Measurements from ENCODE around the gene IL22RA2. TPM values are rescaled to one million over a fixed set of nuclear protein-coding genes. Genes with fewer than 3 reads are reported as not detected.
"Not testable (repeated sequence)": the region's sequence is repeated elsewhere in the genome, so short reads cannot be mapped to it uniquely, and the experiment has no call there.

The IL22RA2 gene
- total and polyA plus RNA-seq, 12 donors = not detected

DNA sequence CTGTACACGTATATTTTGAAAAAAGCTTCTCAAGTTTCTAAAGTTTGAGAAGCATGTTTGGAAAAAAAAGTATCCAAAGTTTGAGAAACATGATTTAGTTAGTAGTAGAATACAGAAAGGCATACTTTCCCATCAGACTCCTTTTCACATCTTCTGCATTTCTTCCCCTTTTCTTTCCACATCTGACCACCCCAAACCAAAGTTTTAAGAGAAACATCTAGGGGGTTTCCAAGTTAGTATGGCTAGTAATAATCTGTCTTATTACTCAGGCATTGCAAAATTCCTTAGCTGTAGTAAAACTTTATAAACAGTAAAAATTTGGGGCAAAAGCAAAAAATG, 65.7 kb downstream of the IL22RA2 start:
- no peak for TF ChIP-seq POLR2A (IDR thresholded peaks at IDR 0.05)
- TF ChIP-seq, protein P1, sequence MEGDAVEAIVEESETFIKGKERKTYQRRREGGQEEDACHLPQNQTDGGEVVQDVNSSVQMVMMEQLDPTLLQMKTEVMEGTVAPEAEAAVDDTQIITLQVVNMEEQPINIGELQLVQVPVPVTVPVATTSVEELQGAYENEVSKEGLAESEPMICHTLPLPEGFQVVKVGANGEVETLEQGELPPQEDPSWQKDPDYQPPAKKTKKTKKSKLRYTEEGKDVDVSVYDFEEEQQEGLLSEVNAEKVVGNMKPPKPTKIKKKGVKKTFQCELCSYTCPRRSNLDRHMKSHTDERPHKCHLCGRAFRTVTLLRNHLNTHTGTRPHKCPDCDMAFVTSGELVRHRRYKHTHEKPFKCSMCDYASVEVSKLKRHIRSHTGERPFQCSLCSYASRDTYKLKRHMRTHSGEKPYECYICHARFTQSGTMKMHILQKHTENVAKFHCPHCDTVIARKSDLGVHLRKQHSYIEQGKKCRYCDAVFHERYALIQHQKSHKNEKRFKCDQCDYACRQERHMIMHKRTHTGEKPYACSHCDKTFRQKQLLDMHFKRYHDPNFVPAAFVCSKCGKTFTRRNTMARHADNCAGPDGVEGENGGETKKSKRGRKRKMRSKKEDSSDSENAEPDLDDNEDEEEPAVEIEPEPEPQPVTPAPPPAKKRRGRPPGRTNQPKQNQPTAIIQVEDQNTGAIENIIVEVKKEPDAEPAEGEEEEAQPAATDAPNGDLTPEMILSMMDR (IDR thresholded peaks at IDR 0.05) = no peak
- Histone ChIP-seq H3K27ac (no peak overlapping the region), H3K36me3 (replicated peaks in 1 of 2) (no peaks in the 10 kb centered on the region), H3K9me3 (replicated peaks in 1 of 3) (no peaks in the 10 kb centered on the region), H3K4me1 (replicated peaks in 1 of 2) (no peaks in the 10 kb centered on the region), H3K27me3 (no peaks in the 10 kb centered on the region), H3K4me3 (no peak overlapping the region)
- 44 to 68% (median 54%) methylated on average over 1 of the region's 1 CpG for WGBS, 4 donors
- no peak for DNase-seq
- intact Hi-C loops (cut with DNase I) = loop anchor here in 1 of 2 donors (10.0 kb wide), 1 partner anchor 157 kb away; no protein-coding TSS in a partner anchor

DNA sequence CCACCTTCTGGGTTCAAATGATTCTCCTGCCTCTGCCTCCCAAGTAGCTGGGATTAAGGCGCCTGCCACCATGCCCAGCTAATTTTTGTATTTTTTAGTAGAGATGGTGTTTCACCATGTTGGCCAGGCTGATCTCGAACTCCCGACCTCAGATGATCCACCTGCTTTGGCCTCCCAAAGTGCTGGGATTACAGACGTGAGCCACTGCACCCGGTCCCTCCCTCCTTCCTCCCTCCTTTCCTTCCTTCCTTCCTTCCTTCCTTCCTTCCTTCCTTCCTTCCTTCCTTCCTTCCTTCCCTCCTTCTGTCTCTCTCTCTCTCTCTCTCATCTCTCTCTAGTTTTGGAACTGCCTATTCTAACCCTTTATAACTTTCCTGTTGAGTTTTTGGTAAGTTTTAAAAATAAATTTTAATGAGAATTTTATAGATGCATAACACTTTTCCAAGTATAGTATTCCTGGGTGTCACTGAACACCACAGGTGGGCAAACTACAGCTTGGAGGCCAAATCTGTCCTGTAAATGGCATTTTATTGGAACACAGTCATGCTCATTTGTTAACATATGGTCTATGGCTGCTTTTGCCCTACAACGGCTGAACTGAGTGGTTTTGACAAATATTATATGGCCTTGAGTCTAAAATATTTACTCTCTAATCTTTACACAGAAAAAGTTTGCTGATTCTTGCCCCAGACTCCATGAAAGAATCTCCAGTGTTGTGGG, 66.2 kb downstream of the IL22RA2 start:
- DNase-seq; H3K9me3 ChIP-seq (replicated peaks in 1 of 3); H3K36me3 ChIP-seq (replicated peaks in 1 of 2); H3K27ac ChIP-seq; H3K4me3 ChIP-seq; H3K4me1 ChIP-seq (replicated peaks in 1 of 2); H3K27me3 ChIP-seq: not testable (repeated sequence)
- intact Hi-C loops (cut with DNase I) = loop anchor here in 1 of 2 donors (10.0 kb wide), 1 partner anchor 158 kb away; no protein-coding TSS in a partner anchor
- WGBS, 4 donors = 67 to 76% (median 73%) methylated on average over 6 of the region's 6 CpGs

DNA sequence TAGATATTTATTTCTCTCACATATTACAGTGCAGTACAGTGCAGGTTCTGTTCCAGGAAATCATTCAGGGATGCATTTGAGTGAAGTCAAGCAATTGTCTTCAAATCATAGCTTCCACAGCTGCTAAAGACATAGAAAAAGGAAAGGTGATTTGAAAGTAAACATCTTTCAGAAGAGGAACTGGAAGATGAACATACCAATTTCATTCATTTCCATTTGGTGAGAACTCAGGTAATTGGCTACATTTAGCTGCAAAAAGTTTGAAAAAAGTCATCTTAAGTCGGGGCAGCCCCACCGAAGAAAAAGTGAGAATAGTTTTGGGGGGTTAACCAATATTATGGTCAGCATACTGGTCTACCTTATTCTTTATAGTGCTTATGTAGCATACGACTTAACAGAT, 67.3 kb downstream of the IL22RA2 start:
- intact Hi-C loops (cut with DNase I) = loop anchor here in 1 of 2 donors (10.0 kb wide), 1 partner anchor 159 kb away; no protein-coding TSS in a partner anchor
- 77 to 88% (median 81%) methylated on average over 3 of the region's 3 CpGs for WGBS, 4 donors

DNA sequence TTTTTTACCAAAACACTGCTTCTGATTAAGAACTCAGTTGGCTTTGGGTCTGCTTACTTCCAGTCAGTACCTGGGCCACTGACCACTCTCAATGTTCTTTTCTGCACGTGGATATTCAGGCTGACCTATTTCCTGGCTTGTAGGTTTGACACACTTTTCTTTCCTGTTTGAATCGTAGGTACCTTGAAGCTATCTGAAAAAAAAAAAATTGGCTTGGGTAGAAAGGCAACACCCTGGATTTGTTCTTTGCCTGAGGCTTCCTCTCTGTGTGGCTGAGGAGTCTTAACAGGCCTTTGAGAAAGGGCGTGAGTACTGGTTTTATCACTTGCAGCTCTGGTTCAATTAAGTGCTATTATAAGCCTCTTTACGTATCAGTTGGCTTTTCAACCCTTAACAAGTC, 68.1 kb downstream of the IL22RA2 start:
- no peaks in the 10 kb centered on the region for H3K27me3 ChIP-seq
- TF ChIP-seq, protein P1 (IDR thresholded peaks at IDR 0.05) = no peak
- no peak for TF ChIP-seq POLR2A (IDR thresholded peaks at IDR 0.05)
- no peak overlapping the region for H3K27ac ChIP-seq
- WGBS, 4 donors = 58 to 69% (median 63%) methylated on average over 4 of the region's 4 CpGs
- H3K9me3 ChIP-seq (replicated peaks in 1 of 3) = no peaks in the 10 kb centered on the region
- intact Hi-C loops (cut with DNase I) = loop anchor here in 1 of 2 donors (10.0 kb wide), 1 partner anchor 159 kb away; no protein-coding TSS in a partner anchor
- DNase-seq = no peak
- no peak overlapping the region for H3K4me3 ChIP-seq
- no peaks in the 10 kb centered on the region for H3K4me1 ChIP-seq (replicated peaks in 1 of 2)
- no peaks in the 10 kb centered on the region for H3K36me3 ChIP-seq (replicated peaks in 1 of 2)

More for the DNA sequence above, 67.3 kb downstream of the IL22RA2 start:
- no peaks in the 10 kb centered on the region for H3K9me3 ChIP-seq (replicated peaks in 1 of 3)
- no peak for DNase-seq
- H3K27me3 ChIP-seq = no peaks in the 10 kb centered on the region
- TF ChIP-seq POLR2A (IDR thresholded peaks at IDR 0.05) = no peak
- TF ChIP-seq, protein P1 (IDR thresholded peaks at IDR 0.05) = no peak
- H3K27ac ChIP-seq = no peak overlapping the region
- H3K36me3 ChIP-seq (replicated peaks in 1 of 2) = no peaks in the 10 kb centered on the region
- H3K4me3 ChIP-seq = no peak overlapping the region
- H3K4me1 ChIP-seq (replicated peaks in 1 of 2) = no peaks in the 10 kb centered on the region

DNA sequence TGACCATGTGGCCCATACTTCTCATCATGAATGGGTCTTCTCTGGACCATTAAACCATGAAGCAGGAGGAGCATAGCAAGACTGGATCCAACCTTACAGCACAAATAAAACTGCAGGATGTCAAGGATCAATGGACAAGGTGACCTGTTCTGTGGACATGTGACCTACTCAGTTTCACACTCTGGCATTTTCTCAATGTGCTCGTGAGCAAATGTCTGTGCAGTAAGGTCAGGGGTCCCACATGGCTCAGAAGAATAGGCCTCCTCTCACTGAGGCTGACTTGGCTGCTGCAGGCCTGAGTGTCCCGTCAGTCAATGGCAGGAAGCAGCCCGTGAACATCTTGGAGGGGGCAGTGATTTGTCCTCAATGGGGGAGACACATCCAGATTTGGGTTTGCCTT, 68.5 kb downstream of the IL22RA2 start:
- intact Hi-C loops (cut with DNase I) = loop anchor here in 1 of 2 donors (10.0 kb wide), 1 partner anchor 160 kb away; no protein-coding TSS in a partner anchor
- DNase-seq = no peak
- Histone ChIP-seq H3K36me3 (replicated peaks in 1 of 2) (no peaks in the 10 kb centered on the region), H3K27me3 (no peaks in the 10 kb centered on the region), H3K27ac (no peak overlapping the region), H3K4me1 (replicated peaks in 1 of 2) (no peaks in the 10 kb centered on the region), H3K9me3 (replicated peaks in 1 of 3) (no peaks in the 10 kb centered on the region), H3K4me3 (no peak overlapping the region)
- WGBS, 4 donors = 85 to 100% (median 87%) methylated on average over 3 of the region's 3 CpGs
- TF ChIP-seq, protein P1 (IDR thresholded peaks at IDR 0.05) = no peak
- TF ChIP-seq POLR2A (IDR thresholded peaks at IDR 0.05) = no peak
